B cell (primary cell): ENCODE data around the gene GSTO2. TPM values are rescaled to one million over a fixed set of nuclear protein-coding genes. Genes with fewer than 3 reads are reported as not detected.

Experiments
- ATAC-seq: fragments of 200-7000 bp; cut with Tn5 transposase; one replicate; pipeline ENCODE4 v1.10.0; 2021; ENCODE audit warnings: low read depth, mild to moderate bottlenecking, moderate number of reproducible peaks, moderate library complexity
- CTCF ChIA-PET: fragments of 350-600 bp; sonication (Branson Sonifier 250); formaldehyde crosslinking; loops from one replicate; lab custom pipeline; 2021; ENCODE audit warnings: antibody characterized with exemption, inconsistent platforms; lab: Charles Lee
- POLR2A ChIA-PET: fragments of 350-600 bp; sonication (Branson Sonifier 250); formaldehyde crosslinking; loops from one replicate; lab custom pipeline; 2021; ENCODE audit warnings: antibody characterized with exemption; lab: Charles Lee
- DNase-seq: peaks from one replicate; pipeline ENCODE4 v3.0.0; 2013
- H2AFZ ChIP-seq: 2 replicates; pipeline ENCODE4 v1.6.1; 2012; ENCODE audit warnings: mild to moderate bottlenecking, low read depth, low read length; ENCODE audit not compliant: insufficient read depth, poor library complexity, severe bottlenecking
- H3K27ac ChIP-seq, 2 donors: 1 replicate in 1 of 2; 2 replicates in 1 of 2; pipeline ENCODE4 v1.5.1; 2012 to 2013; ENCODE audit warnings: low read length in 2 of 2, mild to moderate bottlenecking in 2 of 2, moderate library complexity in 1 of 2
- H3K27me3 ChIP-seq, 4 experiments: fragments of 200-600 bp in 1 of 4; sonication (generic) in 1 of 4; replicated peaks in 1 of 4; 1 replicate in 2 of 4; 2 replicates in 2 of 4; pipeline versions ENCODE4 v1.6.1 to v1.7.0; 2013 to 2016; ENCODE audit warnings: low read length in 3 of 4, mild to moderate bottlenecking in 2 of 4, mixed read lengths in 1 of 4, moderate library complexity in 1 of 4; ENCODE audit not compliant: insufficient read depth in 4 of 4, control insufficient read depth in 3 of 4; ENCODE audit errors: control extremely low read depth in 1 of 4
- H3K36me3 ChIP-seq, 2 experiments: replicated peaks in 1 of 2; 1 replicate in 1 of 2; 2 replicates in 1 of 2; pipeline versions ENCODE4 v1.6.1 to v1.7.1; 2013; ENCODE audit warnings: low read length in 1 of 2; ENCODE audit not compliant: insufficient read depth in 2 of 2, control insufficient read depth in 1 of 2; ENCODE audit errors: control extremely low read depth in 1 of 2, extremely low read depth in 1 of 2
- H3K4me1 ChIP-seq, 2 donors: fragments of 200-600 bp in 1 of 2; sonication (generic) in 1 of 2; 1 replicate in 1 of 2; 2 replicates in 1 of 2; pipeline versions ENCODE4 v1.5.1 to v1.6.1; 2013 to 2017; ENCODE audit warnings: low read length in 2 of 2; ENCODE audit not compliant: control insufficient read depth in 2 of 2, insufficient read depth in 2 of 2
- H3K4me2 ChIP-seq: replicated peaks from 2 replicates; pipeline ENCODE3; 2012; ENCODE audit warnings: mild to moderate bottlenecking, low read depth, low read length; ENCODE audit not compliant: poor library complexity, severe bottlenecking
- H3K4me3 ChIP-seq, 5 experiments: fragments of 200-600 bp in 1 of 5; sonication (generic) in 1 of 5; 1 replicate in 3 of 5; 2 replicates in 2 of 5; pipeline versions ENCODE4 v1.5.1 to v1.7.0; 2011 to 2016; ENCODE audit warnings: low read length in 4 of 5, mild to moderate bottlenecking in 4 of 5, low read depth in 2 of 5, control low read depth in 1 of 5, moderate library complexity in 1 of 5; ENCODE audit not compliant: insufficient read depth in 1 of 5; ENCODE audit errors: control extremely low read depth in 1 of 5, extremely low read depth in 1 of 5
- H3K79me2 ChIP-seq: fragments of 200-600 bp; sonication (generic); one replicate; pipeline ENCODE4 v1.6.0; 2016; ENCODE audit warnings: low read length; ENCODE audit not compliant: control insufficient read depth, insufficient read depth
- H3K9ac ChIP-seq: fragments of 200-600 bp; sonication (generic); 2 replicates; pipeline ENCODE4 v1.6.1; 2017; ENCODE audit warnings: mild to moderate bottlenecking, low read length, moderate library complexity
- H3K9me3 ChIP-seq, 3 donors: one replicate each; pipeline versions ENCODE4 v1.6.1 to v1.7.1; 2013; ENCODE audit warnings: low read length in 2 of 3; ENCODE audit not compliant: control insufficient read depth in 2 of 3, insufficient read depth in 1 of 3; ENCODE audit errors: control extremely low read depth in 1 of 3
- H4K20me1 ChIP-seq: 2 replicates; pipeline ENCODE4 v1.6.0; 2012; ENCODE audit warnings: mild to moderate bottlenecking, low read length; ENCODE audit not compliant: insufficient read depth, control insufficient read depth, poor library complexity, severe bottlenecking
- H3K27ac Mint-ChIP-seq: one replicate; pipeline ENCODE4 v1.8.0; 2021; ENCODE audit warnings: mixed read lengths
- H3K27me3 Mint-ChIP-seq: one replicate; pipeline ENCODE4 v1.8.0; 2021; ENCODE audit warnings: mixed read lengths
- H3K4me1 Mint-ChIP-seq: one replicate; pipeline ENCODE4 v1.8.0; 2021; ENCODE audit warnings: mixed read lengths
- H3K4me3 Mint-ChIP-seq: one replicate; pipeline ENCODE4 v1.8.0; 2021; ENCODE audit warnings: mixed read lengths
- H3K9me3 Mint-ChIP-seq: one replicate; pipeline ENCODE4 v1.8.0; 2022; ENCODE audit warnings: mixed read lengths; ENCODE audit not compliant: insufficient read depth
- CTCF ChIP-seq: fragments of 200-600 bp; IDR thresholded peaks from one replicate; pipeline ENCODE4 v1.8.0; 2022; ENCODE audit warnings: antibody characterized with exemption, mild to moderate bottlenecking
- EZH2 ChIP-seq: IDR thresholded peaks from 2 replicates; pipeline ENCODE4 v1.6.1; 2012; ENCODE audit warnings: borderline replicate concordance, low read depth, mild to moderate bottlenecking, moderate library complexity, low read length; ENCODE audit not compliant: insufficient read depth, poor library complexity, severe bottlenecking
- WGBS: methylation state at CpG from one replicate; pipeline ENCODE4 v1.1.5; 2013; ENCODE audit warnings: missing lambda C conversion rate; ENCODE audit not compliant: insufficient coverage; 5-methylcytosine and 5-hydroxymethylcytosine counted together
- intact Hi-C: fragments of 100-400 bp; cut with micrococcal nuclease; formaldehyde crosslinking; loops from one replicate; pipeline ENCODE4 v1.10.0; 2022
- polyA plus RNA-seq: library from polyadenylated mRNA; depleted of rRNA; stranded (reverse); fragments of >200 nt; gene quantifications from 2 replicates; pipeline ENCODE4 v1.2.3, GENCODE V29; 2012
- total RNA-seq, 2 donors: library from RNA; stranded (reverse); fragments of 120-200 nt in 1 of 2; gene quantifications; 1 replicate in 1 of 2; 2 replicates in 1 of 2; pipeline versions ENCODE4 v1.2.3 to v1.2.4, GENCODE V29; 2013 to 2022

Gene GSTO2
- total and polyA plus RNA-seq, 2 donors (not counting 1 experiment from before 2014, with no cell fraction given): 0.16 to 0.89 TPM

- intact Hi-C loops: no loop called here
- no peak overlapping the region for H3K4me2 ChIP-seq
- no peaks in the 10 kb centered on the region for H3K36me3 ChIP-seq
- Mint-ChIP-seq H3K27me3 (peaks cover 33% of the 10 kb centered on the region), H3K4me3 (no peak overlapping the region), H3K4me1 (peaks cover 5% of the 10 kb centered on the region), H3K27ac (no peak overlapping the region), H3K9me3 (no peaks in the 10 kb centered on the region)
- no peak overlapping the region for H2AFZ ChIP-seq
- H4K20me1 ChIP-seq: no peaks in the 10 kb centered on the region
- no peaks in the 10 kb centered on the region for H3K79me2 ChIP-seq
- DNase-seq (no peak), ATAC-seq (no peak)
- ChIA-PET POLR2A (no interaction called here), CTCF (interaction anchor here (0.8 to 9.9 kb wide), 4 partner anchors 14 to 63 kb away, joined by 3 to 221 read pairs (median 82); partner anchors contain the start of gene CFAP58)
- H3K4me3 ChIP-seq: no peak overlapping the region
- no peak overlapping the region for H3K27ac ChIP-seq
- TF ChIP-seq EZH2: no peak
- no peak for TF ChIP-seq CTCF
- no peak overlapping the region for H3K9ac ChIP-seq
- H3K27me3 ChIP-seq: peaks cover 0 to 16% (median 4%) of the 10 kb centered on the region in 4 experiments
- H3K4me1 ChIP-seq: peaks cover 4 to 8% of the 10 kb centered on the region in 2 donors
- WGBS: 100% methylated on average over 1 of the region's 1 CpG
- H3K9me3 ChIP-seq: no peaks in the 10 kb centered on the region
Measured at GRCh38 chr10:104288355-104288754, 19.4 kb downstream of the GSTO2 start.

- peaks cover 0 to 16% (median 6%) of the 10 kb centered on the region in 4 experiments for H3K27me3 ChIP-seq
- H3K4me1 Mint-ChIP-seq: peaks cover 5% of the 10 kb centered on the region
- no peaks in the 10 kb centered on the region for H3K36me3 ChIP-seq
- peak overlapping the region; percentile 22 for H3K9ac ChIP-seq
- H3K4me3 Mint-ChIP-seq: peak overlapping the region; percentile 44
- no peak overlapping the region for H3K4me3 ChIP-seq
- H3K4me1 ChIP-seq: peaks cover 4 to 8% of the 10 kb centered on the region in 2 donors
- peak overlapping the region; percentile 28 for H3K27ac Mint-ChIP-seq
- ChIA-PET CTCF (interaction anchor here (0.6 to 9.9 kb wide), 34 partner anchors 8 to 403 kb away, joined by 3 to 221 read pairs (median 4); partner anchors contain the start of genes CFAP58, GSTO1, GSTO2 and ITPRIP), POLR2A (interaction anchor here (0.7 kb wide), 1 partner anchor 46 kb away, joined by 3 read pairs; no protein-coding TSS in a partner anchor)
- peaks cover 34% of the 10 kb centered on the region for H3K27me3 Mint-ChIP-seq
- peak overlapping the region; percentile 66 for H3K4me2 ChIP-seq
- peak overlapping the region; percentile 45 for H2AFZ ChIP-seq
- no peaks in the 10 kb centered on the region for H3K9me3 Mint-ChIP-seq
- ATAC-seq: peak; percentile 100
- peak; percentile 91 for DNase-seq
- 1% methylated on average over 22 of the region's 26 CpGs for WGBS
- H4K20me1 ChIP-seq: no peaks in the 10 kb centered on the region
- no peak for TF ChIP-seq EZH2
- peak; percentile 100 for TF ChIP-seq CTCF
- no peaks in the 10 kb centered on the region for H3K79me2 ChIP-seq
- intact Hi-C loops: loop anchor here (1.0 kb wide), 5 partner anchors 14 to 170 kb away; partner anchors contain the start of genes GSTO2 and ITPRIP
- H3K9me3 ChIP-seq: no peaks in the 10 kb centered on the region
- H3K27ac ChIP-seq: no peak overlapping the region
Measured at GRCh38 chr10:104291439-104291951, 22.5 kb downstream of the GSTO2 start.
